Prostate gland (tissue), 2 donors: ENCODE measurements around the gene PTPRA.

ENCODE experiments used
- CTCF ChIP-seq, 4 experiments: fragments of 200-600 bp in 2 of 4; fragments of 450-650 bp in 2 of 4; sonication (generic) in 2 of 4; IDR thresholded peaks; 1 replicate in 3 of 4; 2 replicates in 1 of 4; pipeline ENCODE4 v1.5.1; 2016 to 2019; ENCODE audit warnings: antibody characterized with exemption in 4 of 4, mild to moderate bottlenecking in 2 of 4, moderate library complexity in 2 of 4
- POLR2A ChIP-seq: fragments of 450-650 bp; IDR thresholded peaks from one replicate; pipeline ENCODE4 v1.6.1; 2016; ENCODE audit warnings: antibody characterized with exemption, mild to moderate bottlenecking
- POLR2AphosphoS5 ChIP-seq: sonication (generic); formaldehyde crosslinking; IDR thresholded peaks from one replicate; pipeline ENCODE4 v1.6.1; 2017; ENCODE audit warnings: antibody characterized with exemption

GRCh38 chr20:2872459-2873009 is 747 bp upstream of the PTPRA start:
- TF ChIP-seq CTCF (IDR thresholded peaks at IDR 0.05) (peak in 3 of 4 experiments; percentile 12 to 26 (median 16)), POLR2A (no peak), POLR2AphosphoS5 (no peak)
